ENCODE measurements around the gene AGAP1.

Gene AGAP1

DNA sequence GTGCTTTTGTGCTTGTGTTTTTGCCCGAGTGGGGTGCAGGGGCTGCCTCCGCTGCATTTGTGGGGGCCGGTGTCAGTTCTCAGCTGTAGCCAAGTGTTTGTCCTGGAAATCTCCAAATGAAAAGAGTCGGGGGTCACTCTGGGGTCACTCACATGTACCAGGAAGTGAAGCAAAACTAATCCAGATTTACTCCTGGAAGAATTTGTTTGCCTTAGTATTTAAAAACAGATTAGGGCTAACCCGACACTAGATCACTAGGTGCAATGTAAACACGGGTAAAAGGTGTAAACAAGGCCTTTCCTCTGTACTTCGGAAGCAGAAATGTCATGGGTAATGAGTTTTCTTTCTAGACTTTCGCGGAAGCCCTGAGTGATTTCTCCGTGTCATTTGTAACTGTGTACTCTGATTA, 624.0 kb downstream of the AGAP1 start:
- TF ChIP-seq CTCF (IDR thresholded peaks at IDR 0.05; ENCODE audit: insufficient read depth, low read depth, low read length, missing control alignments), result no peak
- DNase-seq (ENCODE audit: low read depth), result no peak

DNA sequence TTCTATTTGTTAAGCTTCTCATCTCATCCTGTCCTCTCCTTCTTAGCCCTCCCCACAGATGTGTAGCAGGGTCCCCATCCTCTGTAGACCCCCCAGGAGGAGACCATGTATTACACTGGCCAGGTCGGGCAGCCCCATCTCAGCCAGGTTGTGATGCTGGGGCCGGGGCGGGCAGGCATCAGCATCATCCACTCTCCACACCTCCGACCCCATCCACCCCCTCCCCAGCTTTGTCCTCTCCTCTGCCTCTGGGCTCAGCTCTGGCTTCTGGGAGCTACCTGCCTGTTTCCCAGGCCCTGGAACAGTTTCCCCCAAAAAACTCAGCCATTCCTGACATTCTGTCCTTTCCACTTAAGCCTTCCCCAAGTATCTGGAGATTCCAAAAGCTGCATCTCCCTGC, 625.2 kb downstream of the AGAP1 start:
- TF ChIP-seq CTCF (IDR thresholded peaks at IDR 0.05; ENCODE audit: insufficient read depth, low read depth, low read length, missing control alignments), result no peak

More for the DNA sequence above, 624.0 kb downstream of the AGAP1 start:
- no peak overlapping the region for H3K4me3 ChIP-seq (ENCODE audit: low read depth, low read length)

DNA sequence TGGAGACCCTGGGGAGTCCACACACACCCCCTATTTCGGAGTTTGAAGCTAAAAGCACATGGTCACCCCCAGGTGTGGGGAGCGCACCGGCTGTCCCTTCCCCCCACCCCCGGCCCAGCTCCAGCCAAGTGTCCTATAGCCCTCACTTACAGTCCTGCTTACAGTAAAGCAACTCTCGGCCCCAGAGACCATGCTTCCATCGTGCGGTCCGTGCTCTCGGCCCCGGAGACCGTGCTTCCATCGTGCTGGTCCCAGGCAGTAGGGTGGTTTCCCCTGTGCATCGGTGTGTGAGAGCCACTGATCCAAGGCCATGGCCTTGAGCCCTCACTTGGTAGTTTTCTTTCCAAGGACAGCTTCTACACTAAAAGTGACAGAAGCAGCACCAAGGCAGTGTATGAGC, 625.6 kb downstream of the AGAP1 start:
- TF ChIP-seq CTCF (IDR thresholded peaks at IDR 0.05; ENCODE audit: insufficient read depth, low read depth, low read length, missing control alignments), result no peak
- H3K4me3 ChIP-seq (ENCODE audit: low read depth, low read length), result no peak overlapping the region
- DNase-seq (ENCODE audit: low read depth), result no peak

More for the DNA sequence above, 625.2 kb downstream of the AGAP1 start:
- no peak overlapping the region for H3K4me3 ChIP-seq (ENCODE audit: low read depth, low read length)
- DNase-seq (ENCODE audit: low read depth), result no peak

- TF ChIP-seq CTCF (IDR thresholded peaks at IDR 0.05; ENCODE audit: insufficient read depth, low read depth, low read length, missing control alignments), result no peak
- DNase-seq (ENCODE audit: low read depth), result no peak
- no peak overlapping the region for H3K4me3 ChIP-seq (ENCODE audit: low read depth, low read length)
Observed at GRCh38 chr2:236120141-236120601, 626.3 kb downstream of the AGAP1 start.

DNA sequence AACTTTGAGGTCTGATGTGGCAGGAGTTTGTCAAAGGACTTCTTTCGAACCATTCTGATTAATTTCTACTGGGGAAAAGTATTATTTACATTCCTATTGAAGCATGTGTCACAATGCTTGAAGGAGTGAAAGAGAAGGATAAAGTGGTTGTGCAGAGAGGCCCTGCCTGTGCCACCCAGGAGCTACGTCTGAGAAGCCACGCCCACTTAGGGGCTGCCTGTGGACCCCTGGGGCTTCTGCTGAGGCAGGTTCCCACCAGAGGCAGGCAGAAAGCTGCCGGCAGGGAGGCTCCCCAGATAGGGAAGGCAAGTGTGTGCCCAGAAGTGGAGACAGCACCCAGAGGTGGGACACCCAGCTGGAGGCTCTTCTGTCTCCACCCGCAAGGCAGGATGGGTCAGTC, 627.0 kb downstream of the AGAP1 start:
- H3K4me3 ChIP-seq (ENCODE audit: low read depth, low read length), result no peak overlapping the region
- no peak for TF ChIP-seq CTCF (IDR thresholded peaks at IDR 0.05; ENCODE audit: insufficient read depth, low read depth, low read length, missing control alignments)
- no peak for DNase-seq (ENCODE audit: low read depth)

DNA sequence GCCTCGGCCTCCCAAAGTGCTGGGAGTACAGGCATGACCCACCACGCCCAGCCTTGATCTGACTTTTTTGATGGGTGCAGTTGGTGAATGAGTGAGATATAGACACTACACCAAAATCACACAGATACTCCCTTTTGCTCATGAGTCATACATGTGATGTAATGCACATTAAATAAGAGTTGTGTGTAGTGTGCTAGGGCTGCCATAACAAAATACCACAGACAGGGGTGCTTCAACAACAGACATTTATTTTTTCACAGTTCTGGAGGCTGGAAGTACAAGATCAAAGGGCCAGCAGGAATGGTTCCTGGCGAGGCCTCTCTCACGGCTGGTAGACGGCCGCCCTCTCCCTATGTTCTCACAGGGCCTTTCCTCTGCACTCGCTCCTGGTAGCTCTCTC, 627.7 kb downstream of the AGAP1 start:
- no peak for TF ChIP-seq CTCF (IDR thresholded peaks at IDR 0.05; ENCODE audit: insufficient read depth, low read depth, low read length, missing control alignments)
- H3K4me3 ChIP-seq (ENCODE audit: low read depth, low read length), result no peak overlapping the region
- DNase-seq (ENCODE audit: low read depth), result no peak

DNA sequence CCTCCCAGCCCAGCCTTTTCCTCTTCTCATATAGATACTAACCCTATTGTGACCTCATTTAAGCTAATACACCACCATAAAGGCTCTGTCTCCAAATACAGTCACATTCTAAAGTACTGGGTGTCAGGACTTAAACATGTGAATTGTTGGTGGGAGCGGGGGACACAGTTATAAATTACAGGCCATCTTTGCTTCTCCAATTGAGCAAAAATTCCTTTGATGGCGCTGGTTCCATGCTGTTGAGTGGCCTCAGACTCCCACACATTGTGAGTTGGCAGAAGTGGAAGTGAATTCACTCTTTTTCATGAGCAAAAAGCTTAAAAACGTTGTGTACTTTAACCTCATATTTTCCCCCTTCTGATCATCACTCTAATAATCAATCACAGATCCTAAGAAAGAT, 628.4 kb downstream of the AGAP1 start:
- H3K4me3 ChIP-seq (ENCODE audit: low read depth, low read length), result no peak overlapping the region
- no peak for TF ChIP-seq CTCF (IDR thresholded peaks at IDR 0.05; ENCODE audit: insufficient read depth, low read depth, low read length, missing control alignments)
- no peak for DNase-seq (ENCODE audit: low read depth)

Measured in GM12865 (cell line).